Ishikawa (cell line): ENCODE data around the gene HAO1.

ENCODE experiments used
- CEBPB ChIP-seq: IDR thresholded peaks from 2 replicates; pipeline ENCODE4 v1.6.1; 2012
- CREB1 ChIP-seq: IDR thresholded peaks from 2 replicates; pipeline ENCODE4 v1.6.1; 2012; ENCODE audit warnings: low read depth
- EGR1 ChIP-seq: IDR thresholded peaks from 2 replicates; pipeline ENCODE4 v1.6.1; 2012
- EP300 ChIP-seq: IDR thresholded peaks from 2 replicates; pipeline ENCODE4 v1.6.1; 2012; ENCODE audit warnings: borderline replicate concordance
- FOXM1 ChIP-seq: IDR thresholded peaks from 2 replicates; pipeline ENCODE4 v1.6.1; 2012; ENCODE audit warnings: low read depth, borderline replicate concordance
- NFIC ChIP-seq: IDR thresholded peaks from 2 replicates; pipeline ENCODE4 v1.6.1; 2012
- RAD21 ChIP-seq: IDR thresholded peaks from 2 replicates; pipeline ENCODE4 v1.6.1; 2012; ENCODE audit warnings: low read depth
- TAF1 ChIP-seq: IDR thresholded peaks from 2 replicates; pipeline ENCODE4 v1.6.1; 2012; ENCODE audit warnings: low read depth, mild to moderate bottlenecking
- TCF12 ChIP-seq: IDR thresholded peaks from 2 replicates; pipeline ENCODE4 v1.6.1; 2012; ENCODE audit warnings: low read depth
- TEAD4 ChIP-seq: IDR thresholded peaks from 2 replicates; pipeline ENCODE4 v1.6.1; 2012
- YY1 ChIP-seq: IDR thresholded peaks from 2 replicates; pipeline ENCODE4 v1.6.1; 2012; ENCODE audit warnings: low read depth
- ZBTB7A ChIP-seq: IDR thresholded peaks from 2 replicates; pipeline ENCODE4 v1.6.1; 2012; ENCODE audit warnings: low read depth
- TF ChIP-seq, protein P1 (sequence below): IDR thresholded peaks from 2 replicates; pipeline ENCODE4 v1.6.1; 2012
- TF ChIP-seq, protein P2 (sequence below): IDR thresholded peaks from 2 replicates; pipeline ENCODE4 v1.6.1; 2012
- TF ChIP-seq, protein P3 (sequence below): IDR thresholded peaks from 2 replicates; pipeline ENCODE4 v1.6.1; 2012; ENCODE audit warnings: low read depth, mild to moderate bottlenecking

The HAO1 gene

DNA sequence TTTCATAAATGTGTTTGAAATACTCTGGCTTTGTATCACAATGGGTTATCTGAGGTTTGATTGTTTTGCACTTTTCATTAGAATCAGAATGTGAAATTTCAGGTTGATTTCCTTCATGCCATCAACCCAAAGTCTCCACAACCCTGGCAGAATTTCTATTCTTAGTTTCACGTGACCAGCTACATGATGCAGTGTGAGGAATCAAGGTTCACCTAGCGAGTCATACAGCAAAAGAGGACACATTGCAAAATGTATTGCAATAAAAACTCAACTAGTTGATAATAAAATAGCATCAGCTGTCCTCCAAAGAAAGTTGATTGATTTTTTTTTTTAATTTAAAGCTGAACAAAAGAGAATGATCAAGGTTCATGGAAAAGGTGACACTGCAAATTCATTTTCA, 2.2 kb downstream of the HAO1 start:
- TF ChIP-seq, protein P1, sequence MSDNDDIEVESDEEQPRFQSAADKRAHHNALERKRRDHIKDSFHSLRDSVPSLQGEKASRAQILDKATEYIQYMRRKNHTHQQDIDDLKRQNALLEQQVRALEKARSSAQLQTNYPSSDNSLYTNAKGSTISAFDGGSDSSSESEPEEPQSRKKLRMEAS = no peak
- TF ChIP-seq, protein P2, sequence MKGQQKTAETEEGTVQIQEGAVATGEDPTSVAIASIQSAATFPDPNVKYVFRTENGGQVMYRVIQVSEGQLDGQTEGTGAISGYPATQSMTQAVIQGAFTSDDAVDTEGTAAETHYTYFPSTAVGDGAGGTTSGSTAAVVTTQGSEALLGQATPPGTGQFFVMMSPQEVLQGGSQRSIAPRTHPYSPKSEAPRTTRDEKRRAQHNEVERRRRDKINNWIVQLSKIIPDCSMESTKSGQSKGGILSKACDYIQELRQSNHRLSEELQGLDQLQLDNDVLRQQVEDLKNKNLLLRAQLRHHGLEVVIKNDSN = no peak
- TF ChIP-seq RAD21 (no peak), CREB1 (no peak), FOXM1 (no peak), TEAD4 (no peak), ZBTB7A (no peak), TAF1 (no peak), YY1 (no peak), NFIC (no peak), EP300 (no peak), EGR1 (no peak), CEBPB (no peak)
- TF ChIP-seq, protein P3, sequence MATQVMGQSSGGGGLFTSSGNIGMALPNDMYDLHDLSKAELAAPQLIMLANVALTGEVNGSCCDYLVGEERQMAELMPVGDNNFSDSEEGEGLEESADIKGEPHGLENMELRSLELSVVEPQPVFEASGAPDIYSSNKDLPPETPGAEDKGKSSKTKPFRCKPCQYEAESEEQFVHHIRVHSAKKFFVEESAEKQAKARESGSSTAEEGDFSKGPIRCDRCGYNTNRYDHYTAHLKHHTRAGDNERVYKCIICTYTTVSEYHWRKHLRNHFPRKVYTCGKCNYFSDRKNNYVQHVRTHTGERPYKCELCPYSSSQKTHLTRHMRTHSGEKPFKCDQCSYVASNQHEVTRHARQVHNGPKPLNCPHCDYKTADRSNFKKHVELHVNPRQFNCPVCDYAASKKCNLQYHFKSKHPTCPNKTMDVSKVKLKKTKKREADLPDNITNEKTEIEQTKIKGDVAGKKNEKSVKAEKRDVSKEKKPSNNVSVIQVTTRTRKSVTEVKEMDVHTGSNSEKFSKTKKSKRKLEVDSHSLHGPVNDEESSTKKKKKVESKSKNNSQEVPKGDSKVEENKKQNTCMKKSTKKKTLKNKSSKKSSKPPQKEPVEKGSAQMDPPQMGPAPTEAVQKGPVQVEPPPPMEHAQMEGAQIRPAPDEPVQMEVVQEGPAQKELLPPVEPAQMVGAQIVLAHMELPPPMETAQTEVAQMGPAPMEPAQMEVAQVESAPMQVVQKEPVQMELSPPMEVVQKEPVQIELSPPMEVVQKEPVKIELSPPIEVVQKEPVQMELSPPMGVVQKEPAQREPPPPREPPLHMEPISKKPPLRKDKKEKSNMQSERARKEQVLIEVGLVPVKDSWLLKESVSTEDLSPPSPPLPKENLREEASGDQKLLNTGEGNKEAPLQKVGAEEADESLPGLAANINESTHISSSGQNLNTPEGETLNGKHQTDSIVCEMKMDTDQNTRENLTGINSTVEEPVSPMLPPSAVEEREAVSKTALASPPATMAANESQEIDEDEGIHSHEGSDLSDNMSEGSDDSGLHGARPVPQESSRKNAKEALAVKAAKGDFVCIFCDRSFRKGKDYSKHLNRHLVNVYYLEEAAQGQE = no peak

DNA sequence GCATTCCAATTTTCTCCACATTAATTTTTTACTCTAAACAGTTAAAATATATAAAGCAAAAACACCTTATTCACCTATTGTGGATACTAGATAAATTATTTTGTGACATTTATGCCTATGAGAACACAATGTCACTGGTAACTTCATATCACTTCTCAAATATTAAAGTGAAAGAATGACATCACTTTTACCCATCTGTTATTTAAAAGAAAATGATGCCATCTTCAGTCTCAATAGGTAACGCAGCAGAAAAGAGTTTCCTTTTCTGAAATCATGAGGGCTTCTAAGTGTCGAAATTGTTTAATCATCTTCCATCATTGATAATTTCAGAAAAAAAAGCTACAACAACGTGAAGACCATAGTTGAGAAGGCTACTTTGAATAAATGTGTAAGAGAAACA, 2.9 kb downstream of the HAO1 start:
- TF ChIP-seq FOXM1 (no peak), CREB1 (no peak), EP300 (no peak), CEBPB (no peak), RAD21 (no peak), EGR1 (no peak), TEAD4 (no peak), TCF12 (no peak)
- TF ChIP-seq, protein P2 = no peak
- TF ChIP-seq, protein P3 = no peak

GRCh38 chr20:7935027-7935551, 5.2 kb downstream of the HAO1 start:
- TF ChIP-seq YY1 = no peak
- TF ChIP-seq FOXM1 = no peak
- TF ChIP-seq CREB1 = no peak
- no peak for TF ChIP-seq RAD21
- no peak for TF ChIP-seq EGR1
- TF ChIP-seq, protein P3 = no peak
- TF ChIP-seq TCF12 = no peak
- no peak for TF ChIP-seq NFIC
- TF ChIP-seq, protein P2 = no peak
- no peak for TF ChIP-seq CEBPB

DNA sequence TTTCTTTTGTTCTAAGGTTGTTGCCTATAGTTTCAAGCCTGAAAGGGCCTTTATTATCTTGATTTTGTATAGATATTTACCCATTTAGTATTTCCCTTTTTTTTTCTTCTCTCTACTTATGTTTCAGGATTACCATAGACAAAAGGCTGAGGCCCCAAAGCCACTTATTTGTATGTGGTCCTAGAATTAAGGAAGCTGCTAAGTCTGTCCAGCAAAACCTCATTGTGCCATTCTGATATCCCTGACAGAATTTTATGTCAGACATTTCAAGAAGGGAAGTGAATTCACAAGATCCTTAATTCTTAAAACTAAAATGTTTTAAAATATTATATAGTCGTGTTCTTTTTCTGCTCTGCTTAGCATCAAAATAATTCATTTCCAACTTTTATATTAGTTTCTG, 6.9 kb downstream of the HAO1 start:
- no peak for TF ChIP-seq EP300
- TF ChIP-seq, protein P2 = no peak
- TF ChIP-seq, protein P1 = no peak
- TF ChIP-seq, protein P3 = no peak
- no peak for TF ChIP-seq TCF12
- TF ChIP-seq EGR1 = no peak
- TF ChIP-seq TAF1 = no peak
